ENCODE data around the gene EIF4B. TPM values are rescaled to one million over a fixed set of nuclear protein-coding genes. Genes with fewer than 3 reads are reported as not detected.

The EIF4B gene
- total RNA-seq, 1 donor from 2014 or later = 436 TPM

DNA sequence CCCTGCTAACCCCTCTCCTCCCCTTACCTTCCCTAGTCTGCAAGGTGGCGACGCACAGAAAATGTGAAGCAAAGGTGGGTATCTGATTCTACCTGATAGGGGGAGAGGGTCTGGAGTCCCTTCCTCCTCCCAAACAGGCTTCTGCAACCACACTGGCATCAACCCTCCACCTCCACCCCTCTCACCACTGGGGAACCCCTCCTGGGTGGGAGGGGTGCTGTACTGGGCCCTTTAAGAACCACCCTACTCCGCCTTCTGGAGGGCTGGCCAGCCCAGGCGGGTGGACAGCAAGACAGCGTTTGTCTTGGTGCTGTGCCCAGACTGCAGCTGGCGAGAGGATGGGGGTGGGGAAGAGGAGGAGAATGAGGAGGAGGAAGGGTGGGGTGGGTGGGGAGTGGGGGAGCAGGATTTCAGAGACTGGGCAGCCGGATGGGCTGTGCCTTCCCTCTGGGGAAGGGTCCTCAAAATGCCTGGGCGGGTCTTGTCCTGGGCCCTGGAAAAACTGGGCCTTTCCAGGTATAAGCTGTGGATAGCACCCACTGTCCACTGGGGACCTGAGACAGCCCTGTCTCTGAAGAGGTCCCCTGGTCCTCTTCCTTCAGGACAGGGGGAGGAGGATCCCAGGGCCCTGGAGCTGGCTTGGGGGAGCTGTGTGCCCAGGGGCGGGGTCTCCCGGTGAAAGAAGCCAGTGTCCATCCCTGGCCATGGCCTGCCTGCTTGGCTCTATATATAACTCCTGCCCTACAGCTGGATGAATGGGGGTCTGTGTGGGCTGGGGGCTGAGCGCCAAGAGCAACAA lies 46.4 kb downstream of the EIF4B start:
- peak overlapping the region; percentile 98 for H3K27ac ChIP-seq
- TF ChIP-seq, protein P1, sequence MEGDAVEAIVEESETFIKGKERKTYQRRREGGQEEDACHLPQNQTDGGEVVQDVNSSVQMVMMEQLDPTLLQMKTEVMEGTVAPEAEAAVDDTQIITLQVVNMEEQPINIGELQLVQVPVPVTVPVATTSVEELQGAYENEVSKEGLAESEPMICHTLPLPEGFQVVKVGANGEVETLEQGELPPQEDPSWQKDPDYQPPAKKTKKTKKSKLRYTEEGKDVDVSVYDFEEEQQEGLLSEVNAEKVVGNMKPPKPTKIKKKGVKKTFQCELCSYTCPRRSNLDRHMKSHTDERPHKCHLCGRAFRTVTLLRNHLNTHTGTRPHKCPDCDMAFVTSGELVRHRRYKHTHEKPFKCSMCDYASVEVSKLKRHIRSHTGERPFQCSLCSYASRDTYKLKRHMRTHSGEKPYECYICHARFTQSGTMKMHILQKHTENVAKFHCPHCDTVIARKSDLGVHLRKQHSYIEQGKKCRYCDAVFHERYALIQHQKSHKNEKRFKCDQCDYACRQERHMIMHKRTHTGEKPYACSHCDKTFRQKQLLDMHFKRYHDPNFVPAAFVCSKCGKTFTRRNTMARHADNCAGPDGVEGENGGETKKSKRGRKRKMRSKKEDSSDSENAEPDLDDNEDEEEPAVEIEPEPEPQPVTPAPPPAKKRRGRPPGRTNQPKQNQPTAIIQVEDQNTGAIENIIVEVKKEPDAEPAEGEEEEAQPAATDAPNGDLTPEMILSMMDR (IDR thresholded peaks at IDR 0.05) = no peak
- H3K36me3 ChIP-seq = peaks cover 46% of the 10 kb centered on the region
- no peaks in the 10 kb centered on the region for H3K9me3 ChIP-seq
- DNase-seq = peak; percentile 92
- H3K4me3 ChIP-seq = peak overlapping the region; percentile 86
- peak; percentile 24 for ATAC-seq
- intact Hi-C loops (cut with DNase I) = no loop called here
- no peaks in the 10 kb centered on the region for H3K27me3 ChIP-seq
- peaks cover 54% of the 10 kb centered on the region for H3K4me1 ChIP-seq

DNA sequence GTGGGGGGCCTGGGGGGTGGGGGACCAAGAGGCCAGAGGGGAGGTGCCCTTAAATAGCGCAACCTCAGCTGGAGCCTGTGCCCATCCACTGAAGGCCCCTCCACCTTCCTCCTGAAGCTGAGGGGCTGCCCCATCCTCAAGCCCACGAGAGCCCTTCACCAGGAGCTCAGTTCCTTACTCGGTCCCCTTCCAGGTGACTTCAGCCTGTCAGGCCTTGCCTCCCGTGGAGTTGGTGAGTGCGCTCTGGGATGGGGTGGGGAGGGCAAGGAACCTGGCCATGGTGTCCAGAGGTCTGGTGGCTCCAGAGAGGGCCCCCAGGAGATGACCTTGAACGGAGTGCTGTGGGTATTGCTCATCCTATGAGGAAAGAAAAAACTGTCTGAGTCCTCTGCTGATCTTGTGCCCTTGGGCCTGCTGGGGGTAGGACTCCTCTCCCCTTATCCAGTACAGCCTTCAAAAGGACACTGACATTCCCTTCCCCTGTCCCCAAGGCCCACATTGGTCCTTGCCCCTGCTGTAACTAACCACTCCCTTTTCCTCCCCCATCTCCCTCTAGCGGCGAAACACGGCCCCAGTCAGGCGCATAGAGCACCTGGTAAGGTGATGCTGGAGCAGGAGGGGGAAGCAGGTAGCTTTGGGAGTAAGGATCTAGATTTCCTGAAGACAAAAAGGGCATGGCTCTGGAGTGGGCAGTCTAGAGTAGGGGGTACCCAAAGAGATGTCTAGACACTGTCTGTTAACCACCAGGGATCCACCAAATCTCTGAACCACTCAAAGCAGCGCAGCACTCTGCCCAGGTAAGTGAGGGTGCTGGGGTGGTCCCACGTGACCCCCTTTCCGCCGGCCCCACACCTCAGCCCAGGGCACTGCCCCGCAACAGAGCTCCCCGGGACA lies 47.2 kb downstream of the EIF4B start:
- DNase-seq = peak; percentile 86
- H3K36me3 ChIP-seq = peaks cover 55% of the 10 kb centered on the region
- ATAC-seq = peak; percentile 26
- no peaks in the 10 kb centered on the region for H3K27me3 ChIP-seq
- TF ChIP-seq, protein P1 (IDR thresholded peaks at IDR 0.05) = peak; percentile 67
- no peaks in the 10 kb centered on the region for H3K9me3 ChIP-seq
- H3K4me3 ChIP-seq = peak overlapping the region; percentile 86
- H3K4me1 ChIP-seq = peaks cover 47% of the 10 kb centered on the region
- peak overlapping the region; percentile 98 for H3K27ac ChIP-seq
- intact Hi-C loops (cut with DNase I) = no loop called here

DNA sequence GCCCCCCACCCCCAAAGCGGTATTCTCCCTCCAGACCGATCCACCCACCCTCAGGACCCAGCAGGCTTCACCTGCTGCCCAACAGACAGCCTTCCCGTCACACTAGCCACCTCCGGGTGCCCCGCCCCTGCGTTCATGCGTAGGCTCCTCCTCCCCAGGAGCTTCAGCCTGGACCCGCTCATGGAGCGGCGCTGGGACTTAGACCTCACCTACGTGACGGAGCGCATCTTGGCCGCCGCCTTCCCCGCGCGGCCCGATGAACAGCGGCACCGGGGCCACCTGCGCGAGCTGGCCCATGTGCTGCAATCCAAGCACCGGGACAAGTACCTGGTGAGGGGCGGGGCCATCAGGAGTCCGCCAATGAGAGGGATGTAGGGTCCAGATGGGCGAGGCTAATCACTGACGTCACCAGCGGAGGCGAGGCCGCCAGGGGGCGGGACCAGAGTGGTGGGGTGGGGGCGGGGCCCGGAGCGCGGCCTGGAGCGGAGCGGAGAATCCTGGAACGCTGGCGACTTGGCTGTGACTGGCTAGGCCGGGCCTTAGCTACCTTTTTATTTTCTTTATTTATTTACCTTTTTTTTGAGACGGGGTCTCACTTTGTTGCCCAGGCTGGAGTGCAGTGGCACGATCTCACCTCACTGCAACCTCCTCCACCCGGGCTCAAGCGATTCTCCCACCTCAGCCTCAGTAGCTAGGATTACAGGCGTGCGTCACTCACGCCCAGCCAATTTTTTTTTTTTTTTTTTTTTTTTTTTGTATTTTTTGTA lies 48.0 kb downstream of the EIF4B start:
- Histone ChIP-seq H3K27me3 (no peaks in the 10 kb centered on the region), H3K27ac (peak overlapping the region; percentile 98), H3K36me3 (peaks cover 63% of the 10 kb centered on the region), H3K4me3 (peak overlapping the region; percentile 86), H3K4me1 (peaks cover 42% of the 10 kb centered on the region), H3K9me3 (no peaks in the 10 kb centered on the region)
- peak; percentile 82 for ATAC-seq
- intact Hi-C loops (cut with DNase I) = no loop called here
- peak; percentile 97 for DNase-seq
- TF ChIP-seq, protein P1 (IDR thresholded peaks at IDR 0.05) = no peak

DNA sequence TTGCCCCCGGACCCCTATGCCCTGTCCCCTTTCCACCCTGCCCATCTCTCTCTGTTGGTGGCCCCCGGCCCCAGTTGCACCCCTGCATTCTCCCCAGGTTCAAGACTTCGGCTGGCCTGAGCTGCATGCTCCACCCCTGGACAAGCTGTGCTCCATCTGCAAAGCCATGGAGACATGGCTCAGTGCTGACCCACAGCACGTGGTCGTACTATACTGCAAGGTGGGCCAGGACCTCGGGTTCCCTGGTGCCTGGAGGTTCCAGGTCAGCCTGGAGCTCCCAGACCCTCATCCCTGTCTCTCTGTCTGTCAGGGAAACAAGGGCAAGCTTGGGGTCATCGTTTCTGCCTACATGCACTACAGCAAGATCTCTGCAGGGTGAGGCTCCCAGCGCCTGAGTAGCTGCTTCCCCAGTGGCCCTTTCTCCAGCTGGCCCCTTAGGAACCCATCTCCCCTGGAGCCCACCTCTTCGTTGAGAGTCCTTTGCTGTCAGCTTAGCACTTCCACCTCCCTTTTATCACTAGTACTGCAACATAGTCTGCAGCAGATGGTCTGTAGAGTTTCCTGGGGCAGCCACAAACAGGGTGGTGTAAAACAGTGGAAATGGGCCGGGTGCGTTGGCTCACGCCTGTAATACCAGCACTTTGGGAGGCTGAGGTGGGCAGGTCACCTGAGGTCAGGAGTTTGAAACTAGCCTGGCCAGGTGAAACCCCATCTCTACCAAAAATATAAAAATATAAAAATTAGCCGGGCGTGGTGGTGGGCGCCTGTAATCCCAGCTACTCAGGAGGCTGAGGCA lies 49.4 kb downstream of the EIF4B start:
- intact Hi-C loops (cut with DNase I) = no loop called here
- H3K36me3 ChIP-seq = peaks cover 77% of the 10 kb centered on the region
- H3K27me3 ChIP-seq = no peaks in the 10 kb centered on the region
- DNase-seq = peak; percentile 62
- no peak overlapping the region for H3K4me3 ChIP-seq
- peaks cover 53% of the 10 kb centered on the region for H3K4me1 ChIP-seq
- no peak overlapping the region for H3K27ac ChIP-seq
- TF ChIP-seq, protein P1 (IDR thresholded peaks at IDR 0.05) = no peak
- no peak for ATAC-seq
- no peaks in the 10 kb centered on the region for H3K9me3 ChIP-seq

DNA sequence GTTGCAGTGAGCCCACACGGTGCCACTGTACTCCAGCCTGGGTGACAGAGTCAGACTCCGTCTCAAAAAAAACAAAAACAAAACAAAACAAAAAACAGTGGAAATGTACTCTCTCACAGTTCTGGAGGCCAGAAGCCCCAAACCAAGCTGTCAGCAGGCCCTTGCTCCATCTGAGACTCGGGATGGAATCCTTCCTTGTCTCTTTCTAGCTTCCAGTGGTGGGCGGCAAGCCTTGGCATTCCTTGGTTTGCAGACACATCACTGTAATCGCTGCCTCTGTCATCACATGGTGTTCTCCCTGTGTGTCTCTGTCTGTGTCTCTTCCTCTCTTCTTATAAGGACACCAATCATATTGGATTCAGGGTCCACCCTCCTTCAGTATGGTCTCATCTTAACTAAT lies 50.0 kb downstream of the EIF4B start:
- intact Hi-C loops (cut with DNase I) = no loop called here
- H3K4me1 ChIP-seq = peaks cover 57% of the 10 kb centered on the region
- ATAC-seq (no peak), DNase-seq (peak; percentile 20)
- no peaks in the 10 kb centered on the region for H3K9me3 ChIP-seq
- no peaks in the 10 kb centered on the region for H3K27me3 ChIP-seq
- peaks cover 83% of the 10 kb centered on the region for H3K36me3 ChIP-seq
- H3K27ac ChIP-seq = no peak overlapping the region
- TF ChIP-seq, protein P1 (IDR thresholded peaks at IDR 0.05) = no peak
- H3K4me3 ChIP-seq = no peak overlapping the region

All from upper lobe of right lung (tissue), 1 donor.